Upper lobe of left lung (tissue), 6 donors: ENCODE measurements around the gene MXRA8. TPM values are rescaled to one million over a fixed set of nuclear protein-coding genes. Genes with fewer than 3 reads are reported as not detected.
A peak's percentile ranks its signal among the peaks of the same experiment; 100 is the strongest.

Experiments used
- ATAC-seq, 2 donors: fragments of 200-7000 bp; cut with Tn5 transposase; one replicate each; pipeline ENCODE4 v1.9.1; 2022; ENCODE audit warnings: mild to moderate bottlenecking in 2 of 2, moderate library complexity in 2 of 2; ENCODE audit not compliant: low FRiP score in 2 of 2
- DNase-seq, 2 donors: peaks; one replicate each; pipeline ENCODE4 v3.0.0-alpha.2; 2019 to 2020
- H3K27ac ChIP-seq, 4 donors: fragments of 200-600 bp; sonication (generic); one replicate each; pipeline ENCODE4 v1.5.1; 2016 to 2019
- H3K27me3 ChIP-seq, 4 donors: fragments of 200-600 bp; sonication (generic); one replicate each; pipeline ENCODE4 v1.5.1; 2017 to 2019
- H3K36me3 ChIP-seq, 4 donors: fragments of 200-600 bp; sonication (generic); one replicate each; pipeline ENCODE4 v1.5.1; 2016 to 2019
- H3K4me1 ChIP-seq, 4 donors: fragments of 200-600 bp; sonication (generic); one replicate each; pipeline ENCODE4 v1.5.1; 2018 to 2019
- H3K4me3 ChIP-seq, 4 donors: fragments of 200-600 bp; sonication (generic); one replicate each; pipeline ENCODE4 v1.5.1; 2017 to 2019; ENCODE audit warnings: mild to moderate bottlenecking in 2 of 4, moderate library complexity in 1 of 4
- H3K9me3 ChIP-seq, 4 donors: fragments of 200-600 bp; sonication (generic); one replicate each; pipeline ENCODE4 v1.5.1; 2018 to 2019
- EP300 ChIP-seq, 4 donors: sonication (generic); formaldehyde crosslinking; IDR thresholded peaks; one replicate each; pipeline ENCODE4 v1.5.1; 2017; ENCODE audit warnings: antibody characterized with exemption in 4 of 4, control low read depth in 2 of 4
- POLR2A ChIP-seq, 4 donors: fragments of 450-650 bp; IDR thresholded peaks; one replicate each; pipeline ENCODE4 v1.5.1; 2016 to 2017; ENCODE audit warnings: antibody characterized with exemption in 4 of 4, mild to moderate bottlenecking in 2 of 4
- POLR2AphosphoS5 ChIP-seq, 2 donors: sonication (generic); formaldehyde crosslinking; IDR thresholded peaks; one replicate each; pipeline ENCODE4 v1.5.1; 2017; ENCODE audit warnings: antibody characterized with exemption in 2 of 2
- WGBS, 2 donors: methylation state at CpG; one replicate each; pipeline ENCODE4 v1.1.5; 2017 to 2018; 5-methylcytosine and 5-hydroxymethylcytosine counted together
- total RNA-seq, 6 donors: library from RNA; depleted of rRNA in 4 of 6; stranded (reverse); fragments of >200 nt in 4 of 6; gene quantifications; one replicate each; pipeline versions ENCODE4 v1.1.0 to v1.2.1, GENCODE V29; 2016 to 2021
- TF ChIP-seq, protein P1 (sequence below), 6 experiments: fragments of 450-650 bp in 4 of 6; fragments of 200-600 bp in 2 of 6; sonication (generic) in 2 of 6; IDR thresholded peaks; one replicate each; pipeline ENCODE4 v1.5.1; 2016 to 2019; ENCODE audit warnings: antibody characterized with exemption in 6 of 6
- donor health status: DM: no; HTN: no; CAD: no; lungs with moderate emphysema.
- donor health status: DM: no; HTN: yes; CAD: no; lungs with severe emphysema.

MXRA8 gene
- total RNA-seq, 6 donors from 2014 or later: 23.9 to 137 (median 63.4) TPM

GRCh38 chr1:1361233-1361981 is 3.1 kb upstream of the MXRA8 start:
- WGBS, 2 donors: 70 to 75% methylated on average over 21 to 34 of the region's 35 CpGs
- Histone ChIP-seq H3K27me3 (peaks cover 0 to 20% (median 4%) of the 10 kb centered on the region in 4 donors), H3K4me3 (no peak overlapping the region), H3K27ac (peak overlapping the region; percentile 57 to 69 (median 60)), H3K36me3 (no peaks in the 10 kb centered on the region), H3K9me3 (no peaks in the 10 kb centered on the region), H3K4me1 (peaks cover 13 to 36% (median 27%) of the 10 kb centered on the region in 4 donors)
- ATAC-seq: no peak
- peak in 1 of 2 donors; percentile 78 for DNase-seq
- no peak for TF ChIP-seq EP300 (IDR thresholded peaks at IDR 0.05)
- TF ChIP-seq POLR2AphosphoS5 (IDR thresholded peaks at IDR 0.05): no peak
- TF ChIP-seq, protein P1, sequence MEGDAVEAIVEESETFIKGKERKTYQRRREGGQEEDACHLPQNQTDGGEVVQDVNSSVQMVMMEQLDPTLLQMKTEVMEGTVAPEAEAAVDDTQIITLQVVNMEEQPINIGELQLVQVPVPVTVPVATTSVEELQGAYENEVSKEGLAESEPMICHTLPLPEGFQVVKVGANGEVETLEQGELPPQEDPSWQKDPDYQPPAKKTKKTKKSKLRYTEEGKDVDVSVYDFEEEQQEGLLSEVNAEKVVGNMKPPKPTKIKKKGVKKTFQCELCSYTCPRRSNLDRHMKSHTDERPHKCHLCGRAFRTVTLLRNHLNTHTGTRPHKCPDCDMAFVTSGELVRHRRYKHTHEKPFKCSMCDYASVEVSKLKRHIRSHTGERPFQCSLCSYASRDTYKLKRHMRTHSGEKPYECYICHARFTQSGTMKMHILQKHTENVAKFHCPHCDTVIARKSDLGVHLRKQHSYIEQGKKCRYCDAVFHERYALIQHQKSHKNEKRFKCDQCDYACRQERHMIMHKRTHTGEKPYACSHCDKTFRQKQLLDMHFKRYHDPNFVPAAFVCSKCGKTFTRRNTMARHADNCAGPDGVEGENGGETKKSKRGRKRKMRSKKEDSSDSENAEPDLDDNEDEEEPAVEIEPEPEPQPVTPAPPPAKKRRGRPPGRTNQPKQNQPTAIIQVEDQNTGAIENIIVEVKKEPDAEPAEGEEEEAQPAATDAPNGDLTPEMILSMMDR (IDR thresholded peaks at IDR 0.05): no peak
- no peak for TF ChIP-seq POLR2A (IDR thresholded peaks at IDR 0.05)

DNA sequence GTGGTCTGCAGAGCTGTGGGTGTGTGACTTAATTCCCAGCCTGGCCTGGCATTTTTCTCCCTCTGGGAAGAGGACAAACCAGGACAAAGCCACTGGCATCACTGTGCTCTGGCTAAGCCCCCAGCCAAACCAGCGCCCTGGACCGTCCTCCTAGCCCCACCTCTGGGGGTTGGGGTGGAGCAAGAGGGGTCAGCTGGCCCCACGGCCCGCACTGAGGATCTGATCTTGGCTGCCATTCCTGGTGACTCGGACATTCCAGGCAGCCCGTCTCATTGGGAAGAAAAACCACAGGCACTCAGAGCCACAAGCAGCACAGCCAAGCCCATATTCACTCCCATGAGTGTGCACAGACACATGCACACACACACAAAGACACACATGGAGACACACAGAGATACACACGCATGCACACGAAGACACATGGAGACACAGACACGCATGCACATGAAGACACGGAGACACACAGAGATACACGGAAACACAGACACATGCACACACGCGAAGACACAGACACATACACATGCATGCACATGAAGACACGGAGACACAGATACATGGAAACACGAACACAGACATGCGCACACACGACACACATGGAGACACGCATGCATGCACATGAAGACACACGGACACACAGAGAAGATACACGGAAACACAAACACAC is 2.3 kb upstream of the MXRA8 start:
- peak in 1 of 2 donors; percentile 71 for DNase-seq
- peak; percentile 63 to 84 for ATAC-seq
- WGBS, 2 donors: 69 to 92% methylated on average over 13 to 19 of the region's 20 CpGs
- H3K4me1 ChIP-seq: peaks cover 14 to 43% (median 35%) of the 10 kb centered on the region in 4 donors
- H3K9me3 ChIP-seq: no peaks in the 10 kb centered on the region
- no peak overlapping the region for H3K4me3 ChIP-seq
- peaks cover 0 to 27% (median 4%) of the 10 kb centered on the region in 4 donors for H3K27me3 ChIP-seq
- no peaks in the 10 kb centered on the region for H3K36me3 ChIP-seq
- peak overlapping the region; percentile 76 to 85 (median 83) for H3K27ac ChIP-seq
- TF ChIP-seq POLR2A (IDR thresholded peaks at IDR 0.05) (no peak), POLR2AphosphoS5 (IDR thresholded peaks at IDR 0.05) (peak in 1 of 2 donors; percentile 49), EP300 (IDR thresholded peaks at IDR 0.05) (no peak)
- TF ChIP-seq, protein P1 (IDR thresholded peaks at IDR 0.05): no peak

- peak in 1 of 2 donors; percentile 76 for DNase-seq
- H3K9me3 ChIP-seq: no peaks in the 10 kb centered on the region
- WGBS, 2 donors: 45 to 63% methylated on average over 16 to 27 of the region's 28 CpGs
- peak in 1 of 2 donors; percentile 66 for ATAC-seq
- H3K4me3 ChIP-seq: no peak overlapping the region
- peak overlapping the region; percentile 76 to 85 (median 83) for H3K27ac ChIP-seq
- peaks cover 0 to under 1% (median 0%) of the 10 kb centered on the region in 4 donors for H3K36me3 ChIP-seq
- H3K4me1 ChIP-seq: peaks cover 22 to 50% (median 41%) of the 10 kb centered on the region in 4 donors
- no peak for TF ChIP-seq EP300 (IDR thresholded peaks at IDR 0.05)
- TF ChIP-seq, protein P1 (IDR thresholded peaks at IDR 0.05): no peak
- no peak for TF ChIP-seq POLR2A (IDR thresholded peaks at IDR 0.05)
- TF ChIP-seq POLR2AphosphoS5 (IDR thresholded peaks at IDR 0.05): no peak
- peaks cover 0 to 35% (median 11%) of the 10 kb centered on the region in 4 donors for H3K27me3 ChIP-seq
These were observed 1.5 kb upstream of the MXRA8 start for GRCh38 chr1:1359664-1360468.

- H3K9me3 ChIP-seq: no peaks in the 10 kb centered on the region
- WGBS, 2 donors: 56 to 68% methylated on average over 6 of the region's 6 CpGs
- no peak overlapping the region for H3K4me3 ChIP-seq
- peak in 1 of 2 donors; percentile 46 for ATAC-seq
- H3K4me1 ChIP-seq: peaks cover 26 to 56% (median 46%) of the 10 kb centered on the region in 4 donors
- H3K27ac ChIP-seq: peak overlapping the region; percentile 76 to 85 (median 83)
- peaks cover 0 to 6% (median 0%) of the 10 kb centered on the region in 4 donors for H3K36me3 ChIP-seq
- peaks cover 2 to 39% (median 16%) of the 10 kb centered on the region in 4 donors for H3K27me3 ChIP-seq
- DNase-seq: no peak
- TF ChIP-seq POLR2A (IDR thresholded peaks at IDR 0.05) (no peak), POLR2AphosphoS5 (IDR thresholded peaks at IDR 0.05) (no peak), EP300 (IDR thresholded peaks at IDR 0.05) (no peak)
- TF ChIP-seq, protein P1 (IDR thresholded peaks at IDR 0.05): no peak
These were observed 931 bp upstream of the MXRA8 start for GRCh38 chr1:1359308-1359663.
